ENCODE results near the gene RNF11. TPM values are rescaled to one million over a fixed set of nuclear protein-coding genes. Genes with fewer than 3 reads are reported as not detected.

Gene RNF11
- total RNA-seq, 4 donors from 2014 or later = 36.9 to 110 (median 75.6) TPM

DNA sequence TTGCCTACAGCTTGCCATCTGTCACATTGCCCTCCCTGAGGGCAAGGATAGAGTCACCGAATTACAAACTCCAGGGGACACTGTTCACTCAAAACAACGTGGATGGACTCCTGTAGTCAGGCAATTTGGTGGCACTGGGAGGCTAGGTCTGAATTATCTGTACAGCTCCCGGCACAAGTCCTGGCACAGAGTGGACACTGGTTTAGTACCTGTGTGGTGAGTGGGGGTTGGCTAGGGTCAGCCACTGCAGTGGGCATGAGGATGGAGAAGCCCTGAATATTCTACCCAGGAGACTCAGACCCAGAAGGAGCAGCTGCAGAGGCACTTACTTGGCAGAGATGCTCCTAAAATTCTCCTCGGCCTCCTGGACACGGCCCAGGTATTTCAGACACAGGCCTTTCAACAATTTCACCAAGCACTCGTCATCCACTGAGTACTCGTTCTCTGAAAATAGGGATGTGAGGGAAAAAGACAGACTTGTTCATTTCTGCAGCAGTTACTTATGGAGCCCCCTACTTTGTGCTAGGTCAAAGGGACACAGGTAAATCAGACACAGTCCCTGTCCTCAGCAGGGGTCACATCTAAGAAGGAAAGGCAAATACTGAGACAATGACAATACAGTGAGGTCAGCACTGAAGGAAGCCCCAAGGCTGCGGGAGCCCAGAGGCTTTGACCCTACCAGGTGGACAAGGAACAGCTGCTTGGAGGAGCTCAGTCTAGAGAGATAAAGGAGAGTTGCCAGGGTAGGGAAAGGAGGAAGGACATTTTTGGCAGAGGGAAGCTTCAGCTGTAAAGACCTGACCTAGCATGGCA is 53.8 kb downstream of the RNF11 start:
- Histone ChIP-seq H3K27ac (no peak overlapping the region), H3K4me1 (no peaks in the 10 kb centered on the region), H3K27me3 (no peaks in the 10 kb centered on the region), H3K36me3 (no peaks in the 10 kb centered on the region), H3K9me3 (no peaks in the 10 kb centered on the region), H3K4me3 (no peak overlapping the region)
- no peak for DNase-seq
- TF ChIP-seq CTCF (IDR thresholded peaks at IDR 0.05) (no peak), POLR2A (IDR thresholded peaks at IDR 0.05) (no peak)
- intact Hi-C loops (cut with DNase I; ENCODE audit: low total_unique reads) = no loop called here

- H3K9me3 ChIP-seq = no peaks in the 10 kb centered on the region
- TF ChIP-seq CTCF (IDR thresholded peaks at IDR 0.05) (no peak), POLR2A (IDR thresholded peaks at IDR 0.05) (no peak)
- DNase-seq = no peak
- H3K4me1 ChIP-seq = no peaks in the 10 kb centered on the region
- no peaks in the 10 kb centered on the region for H3K27me3 ChIP-seq
- intact Hi-C loops (cut with DNase I; ENCODE audit: low total_unique reads) = no loop called here
- no peak overlapping the region for H3K27ac ChIP-seq
- no peaks in the 10 kb centered on the region for H3K36me3 ChIP-seq
- no peak overlapping the region for H3K4me3 ChIP-seq
Measured at GRCh38 chr1:51290489-51290847, 54.4 kb downstream of the RNF11 start.

- no peak overlapping the region for H3K4me3 ChIP-seq
- no peaks in the 10 kb centered on the region for H3K4me1 ChIP-seq
- H3K27ac ChIP-seq = no peak overlapping the region
- intact Hi-C loops (cut with DNase I; ENCODE audit: low total_unique reads) = no loop called here
- H3K27me3 ChIP-seq = no peaks in the 10 kb centered on the region
- H3K36me3 ChIP-seq = no peaks in the 10 kb centered on the region
- TF ChIP-seq CTCF (IDR thresholded peaks at IDR 0.05) (no peak), POLR2A (IDR thresholded peaks at IDR 0.05) (no peak)
- H3K9me3 ChIP-seq = no peaks in the 10 kb centered on the region
- no peak for DNase-seq
Measured at GRCh38 chr1:51293898-51294515, 57.9 kb downstream of the RNF11 start.

- Histone ChIP-seq H3K9me3 (no peaks in the 10 kb centered on the region), H3K36me3 (no peaks in the 10 kb centered on the region), H3K27me3 (no peaks in the 10 kb centered on the region), H3K27ac (no peak overlapping the region), H3K4me3 (no peak overlapping the region), H3K4me1 (no peaks in the 10 kb centered on the region)
- no peak for DNase-seq
- TF ChIP-seq CTCF (IDR thresholded peaks at IDR 0.05) (no peak), POLR2A (IDR thresholded peaks at IDR 0.05) (no peak)
- intact Hi-C loops (cut with DNase I; ENCODE audit: low total_unique reads) = no loop called here
Measured at GRCh38 chr1:51294566-51295184, 58.6 kb downstream of the RNF11 start.

DNA sequence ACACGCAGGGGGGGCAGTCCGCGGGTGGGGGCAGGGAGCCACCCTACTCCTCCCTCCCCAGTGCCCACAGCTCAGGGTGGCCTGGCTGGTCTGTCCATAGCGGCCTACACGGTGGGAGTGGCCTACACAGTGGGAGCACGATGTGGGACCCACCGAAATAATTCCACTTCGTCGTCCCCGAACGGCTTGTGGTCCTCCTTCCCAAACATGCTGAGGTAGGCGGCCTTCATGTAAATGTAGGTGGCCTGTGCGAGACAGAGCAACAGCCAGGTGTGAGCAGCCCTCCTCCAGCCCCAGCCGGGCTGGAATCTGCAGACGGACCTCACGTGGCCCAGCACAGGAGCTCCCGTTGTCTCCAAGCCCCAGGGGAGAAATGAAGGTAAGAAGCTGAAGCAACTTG is 59.9 kb downstream of the RNF11 start:
- no peaks in the 10 kb centered on the region for H3K27me3 ChIP-seq
- intact Hi-C loops (cut with DNase I; ENCODE audit: low total_unique reads) = no loop called here

More for the DNA sequence above, 59.9 kb downstream of the RNF11 start:
- Histone ChIP-seq H3K4me3 (no peak overlapping the region), H3K4me1 (no peaks in the 10 kb centered on the region), H3K9me3 (no peaks in the 10 kb centered on the region), H3K36me3 (no peaks in the 10 kb centered on the region), H3K27ac (no peak overlapping the region)
- no peak for DNase-seq
- TF ChIP-seq CTCF (IDR thresholded peaks at IDR 0.05) (no peak), POLR2A (IDR thresholded peaks at IDR 0.05) (no peak)

Measured in uterus (tissue), 4 donors.